Trophoblast cell (in vitro differentiated cells and primary cell): ENCODE results near the gene OPA1.

ENCODE experiments used
- DNase-seq, 2 donors: peaks; one replicate each; pipeline ENCODE4 v3.0.0-alpha.2; 2016
- H2AFZ ChIP-seq: 2 replicates; pipeline ENCODE4 v1.6.1; 2013; ENCODE audit warnings: low read length, moderate library complexity, mild to moderate bottlenecking; ENCODE audit not compliant: insufficient read depth, poor library complexity
- H2AK5ac ChIP-seq: 2 replicates; pipeline ENCODE4 v1.6.1; 2013; ENCODE audit warnings: mild to moderate bottlenecking, low read length
- H2BK120ac ChIP-seq: 2 replicates; pipeline ENCODE4 v1.6.1; 2013; ENCODE audit warnings: low read length, mild to moderate bottlenecking, moderate library complexity; ENCODE audit not compliant: insufficient read depth, poor library complexity
- H2BK12ac ChIP-seq: 2 replicates; pipeline ENCODE4 v1.6.1; 2013; ENCODE audit warnings: mild to moderate bottlenecking, low read length, moderate library complexity
- H2BK5ac ChIP-seq: 2 replicates; pipeline ENCODE4 v1.6.1; 2013; ENCODE audit warnings: low read length, low read depth, moderate library complexity, mild to moderate bottlenecking; ENCODE audit not compliant: poor library complexity
- H3K14ac ChIP-seq: 2 replicates; pipeline ENCODE4 v1.6.1; 2013; ENCODE audit warnings: mild to moderate bottlenecking, low read length
- H3K18ac ChIP-seq: 2 replicates; pipeline ENCODE4 v1.6.1; 2013; ENCODE audit warnings: mild to moderate bottlenecking, low read length
- H3K23ac ChIP-seq: 2 replicates; pipeline ENCODE4 v1.6.1; 2013; ENCODE audit warnings: low read length
- H3K27ac ChIP-seq: 2 replicates; pipeline ENCODE4 v1.5.1; 2013; ENCODE audit warnings: low read depth, mild to moderate bottlenecking, inconsistent platforms, low read length, moderate library complexity
- H3K27me3 ChIP-seq: 2 replicates; pipeline ENCODE4 v1.6.1; 2013; ENCODE audit warnings: inconsistent platforms, mild to moderate bottlenecking, low read length, moderate library complexity; ENCODE audit not compliant: insufficient read depth
- H3K36me3 ChIP-seq, 2 experiments: 1 replicate in 1 of 2; 2 replicates in 1 of 2; pipeline ENCODE4 v1.6.1; 2013; ENCODE audit warnings: low read length in 2 of 2, mild to moderate bottlenecking in 2 of 2, moderate library complexity in 1 of 2; ENCODE audit not compliant: insufficient read depth in 2 of 2, control insufficient read depth in 1 of 2
- H3K4ac ChIP-seq: 2 replicates; pipeline ENCODE4 v1.6.1; 2013; ENCODE audit warnings: low read depth, mild to moderate bottlenecking, low read length, moderate library complexity
- H3K4me1 ChIP-seq, 2 experiments: 1 replicate in 1 of 2; 2 replicates in 1 of 2; pipeline ENCODE4 v1.6.1; 2013; ENCODE audit warnings: low read length in 2 of 2, mild to moderate bottlenecking in 2 of 2, moderate library complexity in 1 of 2; ENCODE audit not compliant: insufficient read depth in 2 of 2, control insufficient read depth in 1 of 2
- H3K4me2 ChIP-seq: 2 replicates; pipeline ENCODE4 v1.6.1; 2013; ENCODE audit warnings: inconsistent platforms, mild to moderate bottlenecking, low read length, moderate library complexity
- H3K4me3 ChIP-seq: 2 replicates; pipeline ENCODE4 v1.5.1; 2013; ENCODE audit warnings: mild to moderate bottlenecking, low read depth, low read length, inconsistent platforms
- H3K79me1 ChIP-seq: one replicate; pipeline ENCODE4 v1.6.1; 2013; ENCODE audit warnings: low read length
- H3K79me2 ChIP-seq: 2 replicates; pipeline ENCODE4 v1.6.1; 2013; ENCODE audit warnings: low read length, mild to moderate bottlenecking; ENCODE audit not compliant: control insufficient read depth, insufficient read depth, poor library complexity
- H3K9ac ChIP-seq: 2 replicates; pipeline ENCODE4 v1.6.1; 2013; ENCODE audit warnings: mild to moderate bottlenecking, low read length
- H3K9me3 ChIP-seq: 2 replicates; pipeline ENCODE4 v1.6.1; 2013; ENCODE audit warnings: low read depth, mild to moderate bottlenecking, control low read depth, inconsistent platforms, low read length; ENCODE audit not compliant: insufficient read depth
- H4K12ac ChIP-seq: 2 replicates; pipeline ENCODE4 v1.6.1; 2013; ENCODE audit warnings: low read depth, mild to moderate bottlenecking, low read length, moderate library complexity
- H4K8ac ChIP-seq: 2 replicates; pipeline ENCODE4 v1.6.1; 2013; ENCODE audit warnings: low read depth, mild to moderate bottlenecking, low read length, moderate library complexity
- H4K91ac ChIP-seq: one replicate; pipeline ENCODE4 v1.6.1; 2013; ENCODE audit warnings: low read depth, mild to moderate bottlenecking, low read length, moderate library complexity
- WGBS: extraction: QIAGEN DNeasy Blood & Tissue Kit; methylation state at CpG from one replicate; pipeline ENCODE4 v1.1.7; 2013; ENCODE audit warnings: missing lambda C conversion rate; ENCODE audit not compliant: insufficient read length, insufficient coverage; ENCODE audit errors: extremely low coverage; 5-methylcytosine and 5-hydroxymethylcytosine counted together

OPA1 gene

DNA sequence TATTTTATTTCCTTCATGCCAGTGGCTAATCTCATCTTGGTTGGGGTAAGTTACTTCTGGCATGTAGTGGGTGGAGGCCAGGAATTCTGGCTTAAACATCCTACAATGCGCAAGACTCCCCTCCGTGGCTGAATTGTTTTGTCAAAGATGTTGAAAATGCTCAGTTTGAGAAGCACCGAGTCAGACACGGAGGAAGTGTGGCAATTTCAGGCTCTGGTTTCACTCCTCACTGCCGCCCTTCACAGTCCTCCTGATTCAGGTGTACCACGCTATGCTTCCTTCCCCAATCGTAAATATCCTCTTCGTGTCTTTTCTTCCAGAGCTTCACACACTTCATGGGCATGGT, 150.7 kb downstream of the OPA1 start:
- Histone ChIP-seq H3K4me3 (no peak overlapping the region), H3K4ac (no peak overlapping the region), H3K36me3 (no peaks in the 10 kb centered on the region), H3K27ac (peak overlapping the region; percentile 11), H3K27me3 (no peaks in the 10 kb centered on the region), H4K12ac (no peak overlapping the region), H3K14ac (no peak overlapping the region), H3K18ac (no peak overlapping the region), H3K79me2 (no peaks in the 10 kb centered on the region), H3K9ac (no peak overlapping the region), H2AK5ac (no peak overlapping the region), H2AFZ (peak overlapping the region; percentile 23), H4K8ac (peak overlapping the region; percentile 58), H2BK120ac (no peak overlapping the region), H2BK12ac (no peak overlapping the region), H4K91ac (no peak overlapping the region), H2BK5ac (no peak overlapping the region), H3K4me2 (peak overlapping the region; percentile 61), H3K23ac (no peak overlapping the region), H3K79me1 (no peaks in the 10 kb centered on the region), H3K4me1 (peaks cover 9 to 12% of the 10 kb centered on the region in 2 experiments), H3K9me3 (no peaks in the 10 kb centered on the region)
- DNase-seq = no peak
- no CpG with 5 or more reads among the region's 8 CpGs for WGBS

DNA sequence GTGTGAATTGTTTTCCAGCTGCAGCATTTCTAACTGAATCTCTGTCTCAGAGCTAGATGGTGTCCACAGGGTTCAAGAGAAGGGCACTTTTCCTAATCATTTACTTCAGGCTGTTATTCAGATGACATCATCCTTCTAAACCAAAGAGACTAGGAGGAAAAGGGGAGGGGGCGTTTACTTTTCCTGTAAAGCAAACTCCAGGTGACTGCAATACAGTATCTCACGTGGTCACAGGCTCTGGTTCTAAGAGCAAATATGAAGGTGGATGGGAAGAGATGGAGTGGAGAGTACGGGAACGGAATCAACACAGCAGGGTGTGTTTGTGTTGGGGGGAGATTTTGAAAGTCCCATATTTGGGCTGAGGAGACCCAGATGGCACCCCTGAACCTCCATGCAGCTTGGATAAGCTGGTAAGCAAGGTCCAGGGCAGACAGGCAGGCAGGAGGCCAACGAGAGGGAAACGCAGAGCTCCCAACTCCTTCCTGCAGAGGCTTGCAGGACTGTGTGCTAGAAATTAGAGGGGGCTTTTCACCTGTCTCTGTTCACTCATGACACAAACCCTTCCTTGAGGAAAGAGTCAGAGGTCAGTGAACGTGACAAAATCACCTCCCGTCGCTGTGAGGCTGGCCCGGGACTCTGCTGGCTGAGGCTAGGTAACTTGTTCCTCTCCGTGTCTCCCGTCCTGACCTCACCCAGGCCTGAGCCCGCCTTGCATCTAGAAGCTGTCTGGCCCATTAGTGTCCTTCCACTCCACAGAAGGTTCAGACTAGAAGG, 151.2 kb downstream of the OPA1 start:
- Histone ChIP-seq H3K9me3 (no peaks in the 10 kb centered on the region), H2BK12ac (peak overlapping the region; percentile 34), H2BK5ac (no peak overlapping the region), H3K36me3 (no peaks in the 10 kb centered on the region), H3K4ac (no peak overlapping the region), H3K79me1 (no peaks in the 10 kb centered on the region), H2AFZ (peak overlapping the region; percentile 24), H3K4me1 (peaks cover 9 to 12% of the 10 kb centered on the region in 2 experiments), H3K23ac (no peak overlapping the region), H3K9ac (no peak overlapping the region), H4K8ac (peak overlapping the region; percentile 58), H3K27ac (peak overlapping the region; percentile 11), H3K18ac (no peak overlapping the region), H4K91ac (peak overlapping the region; percentile 16), H3K79me2 (no peaks in the 10 kb centered on the region), H2BK120ac (no peak overlapping the region), H3K4me3 (no peak overlapping the region), H3K4me2 (peak overlapping the region; percentile 61), H3K27me3 (no peaks in the 10 kb centered on the region), H2AK5ac (no peak overlapping the region), H4K12ac (no peak overlapping the region), H3K14ac (no peak overlapping the region)
- DNase-seq = no peak
- WGBS = no CpG with 5 or more reads among the region's 13 CpGs

DNA sequence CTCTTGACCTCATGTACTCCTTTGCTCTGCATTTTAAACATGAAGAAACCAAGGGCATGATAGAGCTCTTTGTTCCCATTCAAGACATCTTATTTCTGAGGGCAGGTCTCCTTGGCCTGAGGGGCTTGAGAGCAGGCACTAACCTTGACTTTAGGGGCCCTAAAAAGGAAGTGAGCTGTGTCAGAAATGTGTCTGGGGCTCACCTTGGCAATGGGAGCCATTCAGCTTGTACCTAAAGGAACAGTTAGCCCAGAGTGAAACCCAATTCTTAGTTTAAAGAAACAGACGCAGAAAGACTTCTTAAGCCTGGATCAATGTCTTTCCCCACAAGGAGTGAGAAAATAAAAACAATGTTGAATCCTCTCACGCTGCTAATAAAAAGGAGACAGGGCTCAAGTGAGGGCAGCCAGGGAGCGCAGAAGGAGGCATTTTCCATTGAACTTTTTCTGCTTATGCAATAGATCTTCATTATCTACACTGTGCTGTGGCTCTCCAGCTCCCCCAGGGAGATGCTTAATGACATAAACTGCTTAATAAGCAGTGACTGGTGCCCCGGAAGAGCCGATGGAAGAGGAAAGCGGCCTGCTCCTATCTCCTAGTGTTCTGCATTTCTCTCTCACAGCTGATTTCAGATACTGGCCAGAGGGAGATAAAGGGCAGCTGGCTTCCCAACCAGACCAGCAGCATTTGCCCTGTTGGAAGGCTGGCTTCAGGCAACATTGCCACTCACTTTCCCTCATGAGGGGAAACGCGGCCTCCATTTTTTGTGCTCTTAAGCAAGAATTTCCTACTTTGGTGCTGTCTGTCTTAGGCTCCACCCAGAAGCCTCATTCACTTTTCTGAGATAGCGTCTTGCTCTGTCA, 152.0 kb downstream of the OPA1 start:
- no peak overlapping the region for H3K23ac ChIP-seq
- no peak overlapping the region for H2AK5ac ChIP-seq
- peak overlapping the region; percentile 16 for H4K91ac ChIP-seq
- H4K8ac ChIP-seq = no peak overlapping the region
- DNase-seq = peak; percentile 76 to 90
- no peaks in the 10 kb centered on the region for H3K9me3 ChIP-seq
- H2BK12ac ChIP-seq = peak overlapping the region; percentile 34
- no peaks in the 10 kb centered on the region for H3K79me1 ChIP-seq
- no peak overlapping the region for H4K12ac ChIP-seq
- no peak overlapping the region for H3K27ac ChIP-seq
- H3K4me2 ChIP-seq = peak overlapping the region; percentile 20
- H3K14ac ChIP-seq = no peak overlapping the region
- H3K79me2 ChIP-seq = no peaks in the 10 kb centered on the region
- no peak overlapping the region for H3K18ac ChIP-seq
- H2BK120ac ChIP-seq = no peak overlapping the region
- H3K27me3 ChIP-seq = no peaks in the 10 kb centered on the region
- H3K36me3 ChIP-seq = no peaks in the 10 kb centered on the region
- H3K4me3 ChIP-seq = no peak overlapping the region
- H3K4me1 ChIP-seq = peaks cover 9 to 12% of the 10 kb centered on the region in 2 experiments
- WGBS = no CpG with 5 or more reads among the region's 9 CpGs
- H3K4ac ChIP-seq = no peak overlapping the region
- no peak overlapping the region for H2BK5ac ChIP-seq
- no peak overlapping the region for H2AFZ ChIP-seq
- no peak overlapping the region for H3K9ac ChIP-seq

DNA sequence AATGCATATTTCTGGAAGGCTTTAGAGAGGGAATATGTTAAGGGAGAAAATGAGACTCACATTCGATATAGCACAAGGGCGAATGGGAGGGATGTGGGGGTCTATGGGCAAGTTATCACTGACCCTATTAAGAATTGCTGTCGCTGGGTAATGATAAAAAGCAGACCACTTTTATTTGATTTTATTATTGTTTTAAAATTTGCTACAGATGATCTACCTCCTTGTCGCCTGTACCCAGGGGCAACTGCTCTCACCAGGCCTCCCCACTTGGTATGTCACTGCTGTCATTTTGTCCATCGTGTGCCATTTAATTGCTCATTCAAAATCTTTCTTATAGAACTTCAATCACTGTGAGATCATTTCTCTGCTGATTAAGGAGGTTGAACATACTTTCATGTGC, 153.8 kb downstream of the OPA1 start:
- Histone ChIP-seq H4K91ac (no peak overlapping the region), H2BK12ac (no peak overlapping the region), H3K4me2 (no peak overlapping the region), H2AK5ac (no peak overlapping the region), H4K8ac (no peak overlapping the region), H3K27me3 (no peaks in the 10 kb centered on the region), H3K27ac (no peak overlapping the region), H3K23ac (no peak overlapping the region), H3K9ac (no peak overlapping the region), H3K14ac (no peak overlapping the region), H3K79me2 (no peaks in the 10 kb centered on the region), H2BK120ac (no peak overlapping the region), H3K79me1 (no peaks in the 10 kb centered on the region), H3K18ac (no peak overlapping the region), H3K9me3 (no peaks in the 10 kb centered on the region), H3K4me3 (no peak overlapping the region), H4K12ac (no peak overlapping the region), H2AFZ (no peak overlapping the region), H3K36me3 (no peaks in the 10 kb centered on the region), H3K4me1 (peaks cover 9 to 12% of the 10 kb centered on the region in 2 experiments), H2BK5ac (no peak overlapping the region), H3K4ac (no peak overlapping the region)
- no CpG with 5 or more reads among the region's 5 CpGs for WGBS
- no peak for DNase-seq
